Stimulated activated CD4-positive, alpha-beta T cell treated with anti-CD3 and anti-CD28 coated beads, Interleukin-4, amount 100 ng/mL, for 24 hours (primary cell): Measurements from ENCODE around the gene ELMO1.

Experiments used
- DNase-seq: peaks from one replicate; pipeline ENCODE4 v3.0.0-alpha.2; 2020

Gene ELMO1

GRCh38 chr7:36925691-36926090, 523.0 kb downstream of the ELMO1 start:
- no peak for DNase-seq

GRCh38 chr7:36925207-36925606, 523.5 kb downstream of the ELMO1 start:
- DNase-seq = no peak

- DNase-seq = no peak
These were observed 524.7 kb downstream of the ELMO1 start for GRCh38 chr7:36923943-36924436.

GRCh38 chr7:36923185-36923584, 525.5 kb downstream of the ELMO1 start:
- no peak for DNase-seq

- no peak for DNase-seq
These were observed 528.2 kb downstream of the ELMO1 start for GRCh38 chr7:36920433-36920832.

- DNase-seq = no peak
These were observed 528.9 kb downstream of the ELMO1 start for GRCh38 chr7:36919738-36920137.

- no peak for DNase-seq
These were observed 530.1 kb downstream of the ELMO1 start for GRCh38 chr7:36918591-36918990.

GRCh38 chr7:36916619-36917018, 532.0 kb downstream of the ELMO1 start:
- no peak for DNase-seq

GRCh38 chr7:36916116-36916515, 532.5 kb downstream of the ELMO1 start:
- DNase-seq = no peak

GRCh38 chr7:36911788-36912187, 536.9 kb downstream of the ELMO1 start:
- no peak for DNase-seq

- no peak for DNase-seq
These were observed 537.8 kb downstream of the ELMO1 start for GRCh38 chr7:36910859-36911258.

- DNase-seq = no peak
These were observed 538.3 kb downstream of the ELMO1 start for GRCh38 chr7:36910401-36910800.

- DNase-seq = no peak
These were observed 541.6 kb downstream of the ELMO1 start for GRCh38 chr7:36906956-36907635.

GRCh38 chr7:36906448-36906847, 542.2 kb downstream of the ELMO1 start:
- DNase-seq = no peak

GRCh38 chr7:36905841-36906240, 542.8 kb downstream of the ELMO1 start:
- no peak for DNase-seq

- no peak for DNase-seq
These were observed 543.9 kb downstream of the ELMO1 start for GRCh38 chr7:36904802-36905201.

GRCh38 chr7:36904101-36904500, 544.6 kb downstream of the ELMO1 start:
- DNase-seq = no peak

GRCh38 chr7:36900988-36901710, 547.5 kb downstream of the ELMO1 start:
- no peak for DNase-seq

- DNase-seq = no peak
These were observed 550.5 kb downstream of the ELMO1 start for GRCh38 chr7:36898186-36898585.

- no peak for DNase-seq
These were observed 551.6 kb downstream of the ELMO1 start for GRCh38 chr7:36896956-36897590.

GRCh38 chr7:36896418-36896817, 552.2 kb downstream of the ELMO1 start:
- no peak for DNase-seq

- no peak for DNase-seq
These were observed 553.5 kb downstream of the ELMO1 start for GRCh38 chr7:36895192-36895591.

GRCh38 chr7:36894190-36894589, 554.5 kb downstream of the ELMO1 start:
- DNase-seq = no peak

- no peak for DNase-seq
These were observed 559.5 kb downstream of the ELMO1 start for GRCh38 chr7:36889182-36889581.
